NCI-H2196 (cell line): ENCODE measurements around the gene P2RX6.
"Not testable (repeated sequence)": the region's sequence is repeated elsewhere in the genome, so short reads cannot be mapped to it uniquely, and the experiment has no call there.

Experiments used
- DNase-seq: peaks from one replicate; lab custom pipeline; 2025; ENCODE audit not compliant: unreplicated experiment; lab: John Stamatoyannopoulos, UW

Gene P2RX6

DNA sequence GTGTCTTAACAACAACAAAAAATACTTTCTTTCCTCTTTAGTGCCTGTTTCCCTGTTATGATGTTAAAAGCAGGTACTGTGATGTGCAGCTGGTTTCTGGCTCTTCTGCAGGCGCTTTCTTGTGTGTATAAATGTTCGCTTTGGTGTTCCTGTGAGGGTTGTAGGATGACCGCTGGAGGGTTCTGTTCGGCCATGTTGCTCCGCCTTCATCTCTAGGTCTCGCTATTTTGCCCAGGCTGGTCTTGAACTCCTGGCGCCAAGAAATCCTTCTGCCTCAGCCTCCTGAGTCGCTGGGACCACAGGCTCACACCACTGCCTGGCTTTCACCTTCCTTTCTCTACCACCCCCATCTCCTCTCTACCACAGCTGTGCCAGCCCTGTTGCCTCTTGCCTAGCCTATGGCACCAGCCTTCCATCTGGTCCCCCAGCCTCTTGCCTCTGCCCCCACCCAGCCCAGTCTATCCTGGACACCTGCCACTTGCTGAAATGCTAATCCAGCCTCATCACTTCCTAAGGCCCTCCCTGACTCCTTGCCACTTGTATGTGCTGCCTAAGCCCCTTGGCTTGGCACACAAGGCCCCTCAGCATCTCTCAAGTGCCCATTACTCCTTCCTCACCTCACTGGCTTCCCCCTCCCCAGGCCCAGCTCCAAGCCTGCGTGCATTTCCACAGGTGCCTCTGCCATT lies 36.3 kb downstream of the P2RX6 start:
- DNase-seq: no peak

DNA sequence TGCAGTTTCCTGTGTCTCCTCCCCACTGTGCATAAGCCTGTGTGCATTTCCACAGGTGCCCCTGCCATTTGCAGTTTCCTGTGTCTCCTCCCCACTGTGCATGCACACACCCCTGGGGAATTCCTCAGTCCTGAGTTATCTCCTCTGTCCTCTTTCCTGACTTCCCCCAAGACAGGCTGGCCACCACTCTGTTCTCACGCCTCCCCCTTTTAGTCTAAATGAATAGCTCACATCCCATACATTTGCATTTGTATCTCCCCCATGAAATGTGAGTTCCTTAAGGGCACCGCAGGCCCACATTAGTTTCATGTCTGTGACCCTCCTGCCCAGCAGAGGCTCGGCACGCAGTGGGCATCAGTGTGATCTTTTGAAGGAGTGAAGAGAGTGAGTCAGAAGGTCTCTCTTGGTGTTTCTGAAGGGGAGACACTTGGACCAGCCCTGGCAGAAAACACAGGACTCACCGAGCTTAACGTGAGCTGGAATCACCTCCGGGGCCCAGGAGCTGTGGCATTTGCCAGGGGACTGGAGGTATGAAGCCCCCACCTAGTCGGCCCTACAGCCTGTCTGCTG lies 37.0 kb downstream of the P2RX6 start:
- DNase-seq: no peak

DNA sequence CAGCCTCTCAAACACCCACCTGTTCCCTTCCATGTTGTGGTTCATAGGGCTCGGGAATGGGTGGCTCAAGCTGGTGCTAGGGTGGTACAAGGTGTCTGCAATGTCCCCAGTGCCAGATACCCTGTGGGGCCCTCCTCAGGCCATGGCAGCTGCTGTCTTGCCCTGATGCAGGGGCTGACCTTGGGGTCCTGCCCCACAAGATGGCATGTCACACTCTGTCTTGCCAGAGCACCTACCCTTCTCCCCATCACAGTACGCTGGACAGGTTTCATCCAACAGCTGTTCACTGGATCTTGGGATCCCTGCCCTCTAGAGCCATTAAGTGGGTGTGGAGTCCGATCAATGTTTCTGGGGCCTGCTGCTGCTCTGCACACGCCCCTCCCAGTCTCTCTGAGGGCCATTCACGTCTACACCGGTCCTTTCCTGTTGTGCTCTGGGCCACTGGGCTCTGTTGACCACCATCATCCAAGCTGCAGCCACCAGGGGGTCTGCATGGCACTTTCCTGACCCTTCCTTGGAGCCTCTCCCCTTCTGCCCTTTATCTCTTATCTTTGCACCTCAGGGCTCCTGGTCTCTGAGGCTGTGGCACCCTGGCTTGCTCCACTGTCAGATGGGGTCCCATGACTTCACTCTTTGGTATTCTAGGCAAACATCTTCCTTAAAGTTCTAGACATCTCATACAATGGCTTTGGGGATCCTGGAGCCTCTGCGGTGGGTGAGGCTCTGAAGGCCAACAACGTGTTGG lies 37.9 kb downstream of the P2RX6 start:
- no peak for DNase-seq

DNA sequence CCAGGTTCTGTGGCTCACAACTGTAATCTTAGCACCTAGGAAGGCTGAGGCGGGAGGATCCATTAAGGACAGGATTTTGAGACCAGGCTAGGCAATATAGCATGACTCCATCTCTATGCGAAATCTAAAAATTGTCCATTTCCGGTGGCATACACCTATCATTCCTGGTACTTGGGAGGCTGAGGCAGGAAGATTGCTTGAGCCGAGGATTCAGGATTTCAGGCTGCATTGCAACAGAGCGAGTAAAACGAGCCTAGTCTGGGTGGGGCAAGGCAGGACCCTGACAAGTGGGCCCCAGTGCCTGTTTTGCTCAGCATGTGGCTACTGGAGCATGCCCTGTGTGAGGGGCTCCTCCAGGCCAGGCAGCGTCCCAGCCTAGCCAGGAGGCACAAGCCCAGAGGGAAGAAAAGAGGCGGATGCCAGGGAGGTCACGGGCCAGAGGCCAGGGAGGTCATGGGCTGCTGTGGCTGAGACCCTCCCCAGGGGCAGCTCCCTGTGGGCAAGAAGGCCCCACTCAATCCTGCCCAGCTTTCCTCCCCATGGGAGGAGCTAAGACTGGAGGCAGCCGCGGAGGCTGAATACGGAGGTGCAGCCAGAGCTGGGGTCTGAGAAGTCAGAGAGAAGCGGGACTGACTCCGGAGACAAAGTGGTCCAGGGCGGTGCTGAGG lies 39.2 kb downstream of the P2RX6 start:
- no peak for DNase-seq

DNA sequence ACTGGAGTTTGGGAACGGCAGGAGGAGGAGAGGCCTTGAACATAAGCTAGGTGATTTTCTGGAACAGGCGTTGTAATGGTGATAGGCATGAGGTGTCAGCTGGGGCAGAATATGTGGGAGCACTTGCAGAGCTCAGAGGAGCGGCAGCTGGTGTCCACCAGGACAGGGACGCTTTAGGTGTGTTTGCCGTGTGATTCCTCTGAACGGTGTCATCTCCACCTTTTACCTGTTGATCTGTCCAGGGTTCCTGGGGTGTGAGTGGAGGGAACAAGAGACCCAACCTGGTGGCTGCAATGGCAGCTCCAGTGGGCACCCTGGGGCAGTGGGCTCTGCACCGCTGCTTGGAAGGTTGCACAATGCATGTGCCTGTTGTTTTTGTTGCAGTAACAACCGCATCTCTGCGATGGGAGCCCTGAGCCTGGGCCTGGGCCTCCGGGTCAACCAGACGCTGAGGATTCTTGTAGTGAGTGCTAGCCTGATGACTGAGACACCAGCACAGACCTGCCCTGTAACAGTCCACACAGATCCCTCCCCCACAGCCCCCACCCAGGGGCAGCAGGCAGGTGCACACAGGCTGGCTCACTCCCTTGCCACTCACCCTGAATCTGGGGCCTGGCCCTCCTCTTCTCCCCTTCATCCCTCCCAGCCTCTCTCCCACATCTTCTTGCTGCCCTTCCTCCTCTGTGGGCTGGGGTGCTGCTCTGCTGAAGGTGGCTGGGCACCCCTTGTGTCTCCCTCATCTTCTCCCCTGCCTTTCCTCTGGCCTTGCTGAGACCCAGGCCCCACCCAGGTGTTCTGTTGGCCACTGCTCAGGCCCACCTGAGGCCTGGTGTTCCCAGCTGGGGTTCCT lies 40.0 kb downstream of the P2RX6 start:
- DNase-seq: no peak

DNA sequence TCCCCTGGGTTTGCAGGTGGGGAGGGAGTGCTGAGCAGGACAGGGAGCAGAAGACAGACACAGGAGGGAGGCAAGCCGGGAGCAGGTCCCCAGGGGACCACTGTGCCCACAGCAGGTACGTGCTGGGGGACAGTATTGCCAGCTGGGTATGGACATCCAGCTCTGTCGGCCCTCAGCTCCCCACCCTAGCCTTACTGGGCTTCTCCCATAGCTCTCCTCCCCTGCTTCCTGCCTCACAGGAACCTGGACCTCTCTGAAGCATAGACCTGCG lies 40.5 kb downstream of the P2RX6 start:
- DNase-seq: no peak

DNA sequence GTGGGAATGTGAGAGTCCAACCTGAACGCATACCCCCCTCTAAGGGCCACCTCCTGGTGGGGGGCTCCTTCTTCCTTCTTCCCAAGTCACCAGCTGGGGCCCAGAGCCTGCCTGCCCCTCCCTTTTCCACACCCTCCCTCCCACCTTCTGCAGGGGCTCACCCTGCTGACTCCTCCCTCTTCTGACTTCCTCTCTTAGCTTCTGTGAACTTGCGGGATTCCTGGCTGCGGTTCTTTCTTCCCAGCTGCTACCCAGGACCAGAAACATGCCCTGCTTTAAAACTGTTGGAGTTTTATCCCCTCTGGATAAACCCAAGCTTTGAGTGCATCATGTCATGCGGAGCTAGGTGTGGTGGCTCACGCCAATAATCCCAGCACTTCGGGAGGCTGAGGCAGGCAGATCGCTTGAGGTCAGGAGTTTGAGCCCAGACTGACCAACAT lies 40.9 kb downstream of the P2RX6 start:
- DNase-seq: no peak

DNA sequence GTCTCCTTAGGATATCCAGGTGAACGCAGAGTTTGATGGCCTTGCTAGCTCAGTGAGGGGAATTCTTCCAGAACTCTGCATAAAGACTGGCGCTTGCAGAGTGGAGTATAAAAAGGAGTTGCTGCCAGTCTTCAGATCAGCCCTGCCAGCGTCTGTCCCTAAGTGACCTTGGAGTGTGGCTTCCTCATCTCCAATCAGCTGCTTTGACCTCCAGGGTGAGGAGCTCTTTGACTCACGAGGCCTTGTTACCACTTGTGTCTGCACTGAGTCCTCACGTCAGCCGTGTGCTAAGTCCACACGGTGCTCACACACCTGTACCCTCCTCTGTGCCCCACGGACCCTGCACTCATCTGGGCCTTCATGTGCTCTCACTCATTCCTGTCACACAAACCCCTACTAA lies 45.4 kb downstream of the P2RX6 start:
- DNase-seq: not testable (repeated sequence)

DNA sequence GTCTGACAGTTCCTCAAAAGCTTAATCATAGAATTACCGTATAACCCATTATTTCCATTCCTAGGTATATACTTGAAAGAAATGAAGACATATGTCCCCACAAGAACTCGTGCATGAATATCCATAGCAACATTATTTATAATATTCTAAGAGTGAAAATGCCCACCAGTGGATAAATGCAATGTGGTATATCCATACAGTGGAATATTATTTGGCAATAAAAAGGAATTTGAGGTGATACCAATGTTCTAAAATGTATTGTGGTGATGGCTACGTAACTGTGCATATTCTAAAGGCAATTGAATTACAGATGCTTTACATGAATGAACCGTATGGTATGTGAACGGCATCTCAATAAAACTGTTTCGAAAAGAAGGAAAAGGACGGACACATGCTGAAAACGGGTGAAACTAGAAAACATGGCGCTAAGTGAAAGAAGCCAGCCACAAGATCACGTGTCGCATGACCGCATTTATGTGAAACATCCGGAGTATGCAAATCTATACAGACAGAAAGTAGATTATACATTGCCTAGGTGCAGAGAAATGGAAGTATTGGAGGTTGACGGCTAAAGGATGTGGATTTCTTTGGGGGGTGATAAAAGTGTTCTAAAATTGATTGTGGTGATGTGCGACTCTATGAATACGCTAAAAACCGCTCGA lies 46.8 kb downstream of the P2RX6 start:
- not testable (repeated sequence) for DNase-seq

DNA sequence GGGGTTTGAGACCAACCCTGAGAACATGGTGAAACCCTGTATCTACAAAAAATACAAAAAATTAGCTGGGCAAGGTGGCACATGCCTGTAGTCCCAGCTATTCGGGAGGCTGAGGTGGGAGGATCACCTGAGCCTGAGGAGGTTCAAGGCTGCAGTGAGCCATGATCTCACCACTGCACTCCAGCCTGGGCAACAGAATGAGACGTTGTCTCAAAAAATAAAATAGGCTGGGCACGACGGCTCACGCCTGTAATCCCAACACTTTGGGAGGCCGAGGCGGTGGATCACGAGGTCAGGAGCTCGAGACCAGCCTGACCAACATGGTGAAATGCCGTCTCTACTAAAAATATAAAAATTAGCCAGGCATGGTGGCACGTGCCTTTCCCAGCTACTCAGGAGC lies 49.5 kb downstream of the P2RX6 start:
- DNase-seq: not testable (repeated sequence)

DNA sequence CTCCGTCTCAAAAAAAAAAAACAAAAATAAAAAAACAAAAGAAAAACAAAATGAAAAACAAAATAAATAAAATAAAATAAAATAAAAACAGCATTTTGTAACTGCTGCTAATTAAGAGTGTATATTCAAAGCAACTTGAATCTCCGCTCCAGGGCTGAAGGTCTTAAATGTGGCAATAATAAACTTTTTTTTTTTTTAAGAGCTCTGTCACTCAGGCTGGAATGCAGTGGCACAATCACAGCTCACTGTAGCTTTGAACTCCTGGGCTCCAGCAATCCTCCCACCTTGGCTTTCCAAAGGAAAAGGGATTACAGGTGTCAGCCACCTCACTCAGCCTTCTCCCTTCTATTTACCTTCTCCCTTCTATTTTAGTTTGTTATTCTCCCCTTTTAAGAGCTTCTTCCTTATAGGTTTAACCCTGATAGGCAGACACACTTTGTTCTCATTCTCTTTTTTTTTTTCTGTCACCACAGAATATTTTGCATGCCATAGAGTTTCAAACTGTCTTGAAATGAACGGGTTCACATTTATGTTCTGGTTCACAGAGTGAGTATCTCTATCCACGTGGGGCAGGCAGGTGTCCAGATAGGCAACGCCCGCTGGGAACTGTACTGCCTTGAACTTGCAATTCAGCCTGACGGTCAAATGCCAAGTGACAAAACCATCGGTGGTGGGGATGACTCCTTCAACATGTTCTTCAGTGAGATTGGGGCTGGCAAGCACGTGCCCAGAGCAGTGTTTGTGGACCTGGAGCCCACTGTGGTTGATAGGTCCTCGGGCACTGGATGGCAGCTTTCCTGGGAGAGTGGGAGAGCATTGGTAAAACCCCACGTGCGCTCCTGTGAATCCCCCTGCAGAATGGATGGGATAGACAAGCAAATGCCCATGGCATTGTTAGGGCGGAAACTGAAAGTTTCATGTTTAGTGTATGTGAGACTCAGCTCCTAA lies 50.2 kb downstream of the P2RX6 start:
- DNase-seq: no peak

DNA sequence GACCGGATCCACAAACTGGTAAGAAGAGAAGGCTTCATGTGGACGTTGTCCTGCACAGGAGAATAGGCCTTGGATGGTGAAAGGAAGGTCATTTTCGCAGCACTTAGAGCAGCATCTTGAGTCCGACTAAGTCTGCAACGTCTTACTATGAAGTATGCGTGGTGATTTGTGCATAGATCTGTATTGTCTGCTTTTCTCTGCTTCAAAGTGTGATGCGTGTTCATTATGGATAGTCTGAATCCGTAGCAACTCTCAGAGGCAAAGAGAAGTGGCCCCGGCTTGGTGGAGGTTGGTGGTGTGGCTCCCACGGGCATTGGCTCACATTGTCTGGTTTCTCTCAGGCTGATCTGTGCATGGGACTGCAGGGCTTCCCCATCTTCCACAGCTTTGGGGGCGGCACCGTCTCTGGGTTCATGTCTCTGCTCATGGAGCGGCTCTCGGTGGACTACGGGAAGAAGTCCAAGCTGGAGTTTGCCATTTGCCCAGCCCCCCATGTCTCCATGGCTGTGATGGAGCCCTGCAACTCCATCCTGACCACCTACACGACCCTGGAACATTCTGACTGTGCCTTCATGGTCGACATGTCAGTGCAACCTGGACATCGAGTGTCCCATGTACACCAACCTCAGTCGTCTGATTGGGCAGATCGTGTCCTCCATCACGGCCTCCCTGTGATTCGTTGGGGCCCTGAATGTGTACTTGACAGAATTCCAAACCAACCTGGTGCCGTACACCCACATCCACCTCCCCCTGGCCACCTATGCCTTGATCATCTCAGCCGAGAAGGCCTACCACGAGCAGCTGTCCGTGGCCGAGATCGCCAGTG lies 52.3 kb downstream of the P2RX6 start:
- no peak for DNase-seq

DNA sequence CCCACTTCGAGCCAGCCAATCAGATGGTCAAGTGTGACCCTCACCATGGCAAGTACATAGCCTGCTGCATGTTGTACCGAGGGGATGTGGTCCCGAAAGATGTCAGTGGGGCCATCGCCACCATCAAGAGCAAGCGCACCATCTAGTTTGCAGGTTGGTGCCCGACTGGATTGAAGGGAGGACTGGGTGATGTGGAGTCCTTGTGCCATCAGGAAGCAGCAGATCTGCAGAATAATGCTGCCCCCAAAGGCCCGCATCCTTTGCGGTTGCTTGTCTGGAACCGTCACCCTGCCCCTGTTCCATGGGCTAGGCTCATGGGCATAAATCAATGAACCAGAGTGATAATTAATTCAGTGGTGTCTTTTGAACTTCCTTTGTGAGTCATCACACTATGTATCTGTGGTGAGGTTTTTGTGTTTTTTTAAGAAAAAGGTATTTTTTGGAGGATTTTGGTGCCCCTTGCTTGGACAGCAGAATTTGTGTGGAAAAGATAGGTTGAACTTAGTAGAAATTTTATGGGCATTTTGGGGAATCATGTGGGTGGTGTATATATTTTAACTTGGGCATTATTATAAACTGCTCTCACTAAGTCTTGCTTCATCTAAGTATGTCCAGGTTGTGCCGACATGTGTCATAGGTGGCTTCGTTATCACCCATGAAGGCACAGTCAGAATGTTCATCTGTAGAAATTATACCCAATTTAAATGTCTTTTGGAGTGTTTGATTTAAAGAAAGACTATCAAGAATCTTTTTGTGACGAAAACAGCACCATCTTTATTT lies 53.1 kb downstream of the P2RX6 start:
- DNase-seq: no peak

DNA sequence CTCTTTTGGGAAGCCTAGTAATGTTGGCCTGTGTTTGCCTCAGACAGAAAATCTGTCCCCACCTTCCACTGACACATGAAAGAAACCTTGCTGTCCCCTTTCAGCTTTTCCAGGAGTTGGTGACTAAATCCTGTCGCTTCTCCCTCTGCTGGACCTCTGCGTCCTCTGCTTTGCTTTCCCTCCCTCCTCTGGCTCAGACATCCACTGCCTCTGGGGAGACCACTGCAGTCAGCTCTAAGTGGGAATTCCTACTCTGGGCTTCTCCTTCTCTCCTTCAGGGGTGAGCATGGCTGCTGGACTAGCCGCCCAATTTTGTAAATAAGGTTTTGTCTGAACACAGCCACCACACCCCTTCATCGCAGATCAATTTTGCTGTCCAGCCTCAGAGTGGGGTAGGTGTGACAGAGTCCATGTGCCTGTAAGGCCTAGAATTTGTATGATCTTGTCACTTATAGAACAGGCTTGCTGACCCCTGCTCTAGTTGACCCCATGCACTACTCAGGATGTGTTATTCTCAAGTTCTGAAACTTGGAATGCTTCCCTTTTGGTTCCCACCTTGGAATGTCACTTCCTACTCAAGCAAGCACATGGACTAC lies 53.8 kb downstream of the P2RX6 start:
- DNase-seq: no peak

DNA sequence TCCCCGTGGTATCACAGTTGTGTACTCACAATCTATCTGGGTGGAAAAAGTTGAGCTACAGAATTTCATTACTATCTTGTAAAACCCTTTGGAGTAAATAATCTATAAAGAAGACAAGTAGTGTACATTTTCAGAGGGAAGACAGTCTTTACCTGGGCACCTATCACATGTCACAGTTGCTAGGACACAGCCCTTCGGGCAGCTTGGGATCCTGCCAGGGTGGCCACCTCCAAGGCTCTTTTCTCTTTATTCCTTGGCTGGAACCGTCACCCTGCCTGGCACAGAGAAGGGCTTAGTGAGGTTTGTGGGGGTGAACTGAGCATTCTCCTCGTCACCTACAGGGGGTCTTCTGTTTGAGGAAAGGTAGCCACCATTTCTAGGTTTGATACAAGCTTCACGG lies 54.4 kb downstream of the P2RX6 start:
- peak; percentile 12 for DNase-seq

DNA sequence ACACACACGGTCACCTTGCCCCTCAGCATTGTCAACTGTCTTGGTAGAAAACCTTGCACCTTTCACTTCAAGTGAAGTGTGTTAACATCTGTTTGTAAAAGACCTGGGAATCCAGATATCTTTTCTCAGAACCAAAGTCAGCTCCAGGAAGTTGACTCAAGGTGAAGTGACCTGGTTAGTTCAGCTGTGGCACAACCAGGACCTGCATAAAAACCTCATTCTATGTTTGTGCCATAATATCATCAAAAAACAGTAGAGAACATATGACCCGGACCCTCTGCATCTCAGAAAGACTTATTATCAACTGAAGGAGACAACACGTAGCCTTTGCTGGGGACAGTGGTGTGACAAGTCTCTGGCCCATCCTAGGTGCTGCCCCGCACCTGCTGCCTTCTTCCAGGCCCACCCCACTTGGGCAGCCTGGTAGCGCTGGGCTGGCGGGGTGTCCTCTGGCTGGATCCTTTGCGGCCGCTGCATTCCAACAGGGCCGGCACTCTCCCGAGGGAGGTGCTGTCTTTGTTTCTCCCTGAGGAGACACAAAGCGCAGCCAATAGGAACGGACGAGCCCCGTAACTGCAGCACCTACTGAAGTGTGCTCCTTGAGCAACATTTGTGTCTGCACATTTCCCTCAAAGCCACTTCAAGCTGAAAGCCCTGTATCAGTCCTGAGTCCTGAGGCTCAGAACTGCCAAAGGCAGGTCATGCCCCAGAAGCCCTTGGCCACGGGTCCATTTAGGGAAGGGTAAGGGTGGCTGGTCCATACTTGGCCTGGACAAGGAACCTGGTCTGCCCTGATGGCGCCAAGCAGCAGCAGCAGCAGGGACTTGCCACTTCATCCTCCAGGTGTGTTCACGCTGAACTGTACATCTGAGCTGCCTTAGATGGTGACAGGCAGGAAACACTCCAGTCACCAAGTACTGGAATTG lies 56.0 kb downstream of the P2RX6 start:
- no peak for DNase-seq
